GM21515 (cell line): ENCODE results near the gene SRPRB.

ENCODE experiments used
- ATAC-seq: cut with Tn5 transposase; IDR thresholded peaks from one replicate; pipeline ENCODE4 v1.9.1; 2021; ENCODE audit not compliant: unreplicated experiment

The SRPRB gene, protein sequence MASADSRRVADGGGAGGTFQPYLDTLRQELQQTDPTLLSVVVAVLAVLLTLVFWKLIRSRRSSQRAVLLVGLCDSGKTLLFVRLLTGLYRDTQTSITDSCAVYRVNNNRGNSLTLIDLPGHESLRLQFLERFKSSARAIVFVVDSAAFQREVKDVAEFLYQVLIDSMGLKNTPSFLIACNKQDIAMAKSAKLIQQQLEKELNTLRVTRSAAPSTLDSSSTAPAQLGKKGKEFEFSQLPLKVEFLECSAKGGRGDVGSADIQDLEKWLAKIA

DNA sequence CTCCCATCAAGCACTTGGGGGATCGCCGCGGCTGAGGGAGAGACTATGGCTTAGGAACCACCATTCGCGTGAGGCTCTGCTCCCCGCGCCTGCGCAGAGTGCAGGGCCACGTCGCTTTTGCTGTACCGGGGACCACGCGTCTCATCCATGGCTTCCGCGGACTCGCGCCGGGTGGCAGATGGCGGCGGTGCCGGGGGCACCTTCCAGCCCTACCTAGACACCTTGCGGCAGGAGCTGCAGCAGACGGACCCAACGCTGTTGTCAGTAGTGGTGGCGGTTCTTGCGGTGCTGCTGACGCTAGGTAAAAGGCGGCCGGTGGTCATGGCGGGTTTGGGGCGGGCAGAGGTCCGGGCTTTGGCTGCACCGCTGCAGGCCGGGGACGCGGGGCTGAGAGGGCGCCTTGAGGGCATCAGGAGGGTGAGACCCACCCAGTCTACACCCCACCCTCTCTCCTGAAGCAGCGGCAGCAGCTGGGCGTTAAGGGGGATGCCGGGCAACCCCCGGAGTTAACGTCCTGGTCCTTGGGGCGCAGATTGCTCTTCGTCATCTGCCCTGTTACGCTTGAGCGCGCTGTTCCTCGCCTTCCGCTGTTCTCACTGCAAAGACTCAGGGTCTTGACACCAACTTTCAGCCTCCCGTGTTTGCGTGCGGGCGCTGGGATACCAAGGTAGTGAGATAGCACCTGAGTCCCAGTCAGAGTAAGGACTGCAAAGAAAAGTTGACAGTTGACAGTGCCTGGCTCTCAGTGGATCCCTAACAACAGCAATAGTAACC, at the start of gene SRPRB:
Gene SRPRB (plus strand): TSS at position 114 of the 774 bp plus-strand sequence. CDS start 34 bp downstream, at position 148.
- peak; percentile 98 for ATAC-seq

DNA sequence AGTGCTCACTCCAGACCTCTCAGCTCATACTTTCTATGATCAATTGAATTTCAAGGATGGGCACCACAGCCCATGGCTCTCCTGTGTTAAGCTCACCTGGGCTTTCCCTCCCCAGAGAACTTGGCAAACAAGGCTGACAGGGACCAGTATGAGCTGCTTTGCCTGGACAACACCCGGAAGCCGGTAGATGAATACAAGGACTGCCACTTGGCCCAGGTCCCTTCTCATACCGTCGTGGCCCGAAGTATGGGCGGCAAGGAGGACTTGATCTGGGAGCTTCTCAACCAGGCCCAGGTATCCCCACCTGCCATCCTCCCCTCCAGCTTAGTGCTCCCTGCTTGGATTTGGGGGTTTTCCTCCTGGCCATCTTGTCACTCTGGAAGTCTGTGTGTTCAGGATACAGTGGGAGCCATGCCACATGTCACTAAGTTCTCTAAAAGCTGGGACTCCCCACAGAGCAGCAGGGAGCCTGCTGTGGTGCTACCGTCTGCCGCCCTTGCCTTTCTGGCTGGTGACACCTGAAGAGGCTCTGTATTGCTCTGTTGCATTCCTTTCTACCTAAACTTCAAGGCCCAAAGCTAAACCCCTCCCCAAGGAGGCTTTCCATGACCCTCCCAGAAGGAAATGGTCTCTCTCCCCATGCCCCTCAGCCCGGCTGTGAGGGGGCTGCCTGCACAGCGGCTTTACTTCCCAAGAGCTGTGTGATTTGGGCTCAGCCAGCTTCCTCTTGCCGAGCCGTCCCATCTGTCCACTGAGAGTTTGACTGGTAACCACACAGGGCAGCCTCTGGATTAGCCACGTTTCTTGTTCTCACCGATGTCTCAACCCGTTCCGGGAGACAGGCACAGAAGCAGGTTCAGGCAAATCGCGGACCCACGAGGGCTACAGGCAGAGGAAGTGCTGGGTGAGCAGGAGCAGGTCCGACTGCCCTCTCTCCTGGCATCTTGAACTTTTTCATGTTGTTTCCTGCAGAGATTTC, 48.6 kb upstream of the SRPRB start:
- ATAC-seq = no peak

DNA sequence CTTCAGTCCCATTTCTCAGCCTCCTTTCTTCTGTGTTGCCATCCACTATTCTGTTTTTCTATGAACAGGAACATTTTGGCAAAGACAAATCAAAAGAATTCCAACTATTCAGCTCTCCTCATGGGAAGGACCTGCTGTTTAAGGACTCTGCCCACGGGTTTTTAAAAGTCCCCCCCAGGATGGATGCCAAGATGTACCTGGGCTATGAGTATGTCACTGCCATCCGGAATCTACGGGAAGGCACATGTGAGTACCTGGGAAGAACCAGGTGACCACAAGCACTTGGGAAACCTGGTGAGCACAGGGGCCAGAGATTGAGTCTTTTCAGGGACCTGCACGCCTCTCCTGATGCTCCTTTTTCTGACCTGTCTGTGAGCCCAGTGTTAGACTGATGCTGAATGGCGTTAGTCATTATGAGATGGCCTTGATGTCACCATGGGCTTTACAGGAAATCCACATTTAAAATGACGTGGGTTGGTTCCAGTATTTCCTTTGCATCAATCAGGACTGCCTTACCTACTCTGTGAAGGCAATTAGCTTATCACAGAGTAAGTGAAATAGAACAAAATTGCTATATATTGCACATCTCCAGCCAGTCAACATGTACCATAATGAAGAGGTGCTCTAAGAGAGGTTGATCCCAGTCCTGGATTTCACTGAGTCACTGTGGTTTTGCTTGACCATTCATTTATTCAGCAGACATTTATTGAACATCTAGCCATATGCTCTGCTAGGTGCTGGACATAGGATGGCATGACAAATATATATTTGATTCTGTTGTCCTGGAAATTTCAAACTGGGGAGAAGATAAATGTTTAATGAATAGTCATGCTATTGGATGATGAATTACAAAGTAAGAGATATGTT, 47.7 kb upstream of the SRPRB start:
- no peak for ATAC-seq

DNA sequence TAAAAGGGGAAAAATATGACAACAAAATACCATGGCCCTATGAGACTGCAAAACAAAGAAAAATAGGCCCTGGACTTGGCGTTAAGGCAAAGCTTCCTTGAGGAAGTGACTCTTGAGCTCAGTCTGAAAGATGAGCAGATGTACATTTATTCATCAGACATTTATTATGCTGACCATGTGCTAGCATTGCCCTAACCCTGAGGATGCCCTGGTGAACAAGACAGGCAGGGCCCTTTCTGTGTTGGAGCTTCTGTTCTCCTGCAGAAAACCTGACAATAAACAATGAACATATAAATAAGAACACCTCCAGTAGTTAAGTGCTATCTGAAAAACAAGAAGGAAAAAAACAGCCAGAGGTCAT, 47.1 kb upstream of the SRPRB start:
- no peak for ATAC-seq

DNA sequence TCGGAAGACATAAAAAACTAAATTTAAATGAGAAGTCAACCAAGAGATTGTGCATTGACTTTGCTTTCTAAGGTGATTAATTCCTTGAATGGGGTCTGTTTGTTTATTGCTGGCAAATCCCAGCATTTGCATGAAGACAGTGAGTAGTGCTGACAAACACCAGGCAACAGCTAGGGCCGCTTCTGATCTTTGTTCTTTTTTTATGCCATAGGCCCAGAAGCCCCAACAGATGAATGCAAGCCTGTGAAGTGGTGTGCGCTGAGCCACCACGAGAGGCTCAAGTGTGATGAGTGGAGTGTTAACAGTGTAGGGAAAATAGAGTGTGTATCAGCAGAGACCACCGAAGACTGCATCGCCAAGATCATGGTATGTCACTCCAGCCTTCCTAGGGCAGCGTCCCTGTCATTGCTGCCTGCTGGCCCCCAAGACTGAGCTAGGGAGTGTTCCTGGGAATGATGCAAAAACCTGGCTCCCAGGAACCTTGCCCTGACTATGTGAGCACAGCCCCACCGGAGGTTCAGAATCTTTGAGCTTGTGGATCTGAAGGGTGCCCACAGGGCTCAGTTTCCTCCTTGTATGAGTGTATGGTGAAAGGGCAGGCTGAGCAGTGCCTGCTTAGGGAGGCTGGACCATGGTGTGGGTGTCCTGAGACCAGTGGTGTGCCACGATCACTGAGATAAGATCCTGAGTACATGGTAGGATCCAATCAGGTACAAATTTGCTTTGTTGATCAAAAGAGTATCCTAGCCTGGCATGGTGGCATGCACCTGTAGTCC, 46.5 kb upstream of the SRPRB start:
- no peak for ATAC-seq

DNA sequence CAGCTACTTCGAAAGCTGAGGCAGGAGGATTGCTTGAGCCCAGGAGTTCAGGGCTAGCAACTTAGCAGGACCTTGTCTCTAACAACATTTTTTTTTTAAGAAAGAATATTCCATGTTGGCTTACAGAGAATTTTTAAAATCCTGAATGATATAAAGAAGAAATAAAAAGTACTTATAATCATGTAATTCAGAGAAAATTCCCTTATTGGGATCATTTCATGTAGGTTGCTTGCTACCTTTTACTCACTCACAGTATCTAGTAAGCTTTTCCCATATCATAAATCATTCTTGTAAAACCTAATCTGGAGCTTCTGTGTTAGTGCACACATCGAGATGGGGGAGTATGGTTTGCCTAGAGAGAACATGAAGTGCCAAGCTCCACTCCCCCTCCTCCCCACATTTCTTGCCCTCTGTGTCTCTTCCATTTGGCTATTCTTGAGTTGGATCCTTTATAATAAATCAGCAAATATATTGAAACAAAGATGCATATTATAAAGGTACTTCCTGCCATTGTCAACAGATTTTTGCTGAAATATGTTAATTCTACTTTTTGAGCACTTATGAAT, 45.8 kb upstream of the SRPRB start:
- no peak for ATAC-seq

DNA sequence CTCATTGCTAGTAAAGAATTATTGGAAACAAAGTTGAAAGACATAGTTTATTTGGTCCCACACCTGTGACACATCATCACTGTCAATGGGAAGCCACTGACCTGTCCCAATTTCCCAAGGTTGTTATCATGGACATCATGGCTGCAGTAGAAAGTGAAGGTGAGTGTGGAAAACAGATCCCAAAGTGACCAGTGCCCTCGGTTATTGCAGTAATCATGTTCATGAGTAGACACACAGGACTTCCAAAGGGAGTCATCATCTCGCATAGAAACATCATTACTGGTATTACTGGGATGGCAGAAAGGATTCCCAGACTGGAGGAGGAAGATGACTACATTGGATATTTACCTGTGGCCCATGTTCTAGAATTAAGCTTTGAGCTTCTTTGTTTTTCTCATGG, 44.7 kb upstream of the SRPRB start:
- no peak for ATAC-seq

DNA sequence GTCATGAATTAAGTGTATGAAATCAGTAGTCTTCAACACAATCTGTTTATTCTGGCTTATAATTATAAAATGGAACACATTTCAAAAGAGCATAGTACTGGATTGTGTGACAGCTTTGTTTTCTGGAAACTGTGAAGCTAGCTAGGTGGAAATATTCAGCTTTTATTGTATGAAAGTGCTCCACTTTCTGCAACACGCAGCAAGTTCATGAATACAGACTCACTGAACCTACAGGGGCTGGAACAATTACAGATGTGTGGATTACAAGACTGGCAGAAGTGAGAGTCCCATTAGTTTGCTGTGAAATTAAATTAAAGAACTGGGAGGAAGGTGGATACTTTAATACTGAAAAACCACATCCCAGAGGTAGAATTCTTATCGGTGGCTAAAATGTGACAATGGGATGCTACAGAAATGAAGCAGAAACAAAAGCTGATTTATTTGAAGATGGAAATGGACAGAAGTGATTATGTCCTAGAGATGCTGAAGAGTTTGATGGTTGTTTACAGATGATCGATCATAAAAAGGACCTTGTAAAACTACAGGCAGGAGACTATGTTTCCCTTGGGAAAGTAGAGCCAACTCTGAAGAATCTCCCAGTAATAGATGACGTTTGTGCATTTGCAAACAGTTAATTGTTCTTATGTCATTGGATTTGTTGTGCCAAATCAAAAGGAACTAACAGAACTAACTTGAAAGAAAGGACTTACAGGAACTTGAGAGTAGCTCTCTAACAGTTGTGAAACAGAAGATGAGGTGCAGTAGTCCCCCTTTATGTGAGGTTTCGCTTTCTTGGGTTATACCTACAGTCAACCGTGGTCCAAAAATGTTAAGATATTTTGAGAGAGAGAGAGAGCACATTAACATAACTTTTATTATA, 43.8 kb upstream of the SRPRB start:
- ATAC-seq = no peak

DNA sequence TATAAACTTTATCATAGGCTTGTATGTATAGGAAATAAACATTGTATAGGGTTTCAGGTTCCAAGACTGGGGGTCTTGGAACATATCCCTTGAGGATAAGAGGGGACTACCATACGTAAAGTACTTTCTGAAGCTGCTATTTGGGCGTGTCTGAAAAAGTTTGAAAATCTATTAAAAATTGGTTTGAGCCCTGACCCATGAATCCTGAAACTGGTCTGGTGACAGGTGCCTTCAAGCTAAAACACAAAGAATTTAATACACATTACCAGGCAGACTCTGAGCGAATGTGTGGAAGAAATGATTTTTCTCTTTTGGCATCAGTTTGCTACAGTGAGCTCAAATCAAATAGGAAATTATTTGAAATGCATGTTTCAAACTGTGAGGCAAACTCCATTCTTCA, 43.1 kb upstream of the SRPRB start:
- no peak for ATAC-seq

DNA sequence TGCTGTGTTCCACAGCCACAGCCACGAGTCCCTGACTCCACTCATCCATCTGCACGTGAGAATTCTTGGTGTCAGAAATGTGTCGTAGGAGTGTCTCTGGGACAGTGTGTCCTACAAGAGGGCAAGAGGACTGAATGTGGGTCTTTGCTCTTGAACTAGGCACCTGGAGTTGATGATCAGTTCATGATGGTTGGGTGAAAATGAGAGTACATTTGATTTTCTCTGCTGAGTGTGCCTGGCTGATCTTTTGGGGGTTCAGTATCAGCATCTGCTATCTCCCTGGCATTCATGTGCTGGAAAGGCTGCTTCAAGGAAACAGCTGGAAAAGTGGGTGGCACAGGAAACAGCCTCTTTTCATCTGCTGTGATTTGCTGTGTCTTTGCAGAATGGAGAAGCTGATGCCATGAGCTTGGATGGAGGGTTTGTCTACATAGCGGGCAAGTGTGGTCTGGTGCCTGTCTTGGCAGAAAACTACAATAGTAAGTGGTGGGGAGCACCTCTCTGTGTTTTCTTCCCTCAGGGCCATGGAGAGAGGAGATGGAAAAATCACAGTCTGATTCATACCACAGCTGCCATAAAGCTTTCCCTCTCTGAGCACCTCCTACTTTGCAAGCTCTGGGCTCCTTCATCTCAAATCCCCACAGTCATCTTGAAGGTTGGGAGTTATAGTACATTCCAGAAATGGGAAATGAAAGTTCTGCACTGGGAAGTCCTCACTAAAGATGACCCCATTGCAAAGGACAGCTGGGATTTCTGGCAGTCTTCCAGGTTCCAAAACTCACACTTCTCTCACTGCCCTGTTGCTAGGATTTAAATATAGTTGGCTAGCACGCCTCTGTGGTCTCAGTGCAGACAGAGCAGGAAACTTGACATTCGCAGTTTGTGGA, 41.6 kb upstream of the SRPRB start:
- ATAC-seq = no peak

DNA sequence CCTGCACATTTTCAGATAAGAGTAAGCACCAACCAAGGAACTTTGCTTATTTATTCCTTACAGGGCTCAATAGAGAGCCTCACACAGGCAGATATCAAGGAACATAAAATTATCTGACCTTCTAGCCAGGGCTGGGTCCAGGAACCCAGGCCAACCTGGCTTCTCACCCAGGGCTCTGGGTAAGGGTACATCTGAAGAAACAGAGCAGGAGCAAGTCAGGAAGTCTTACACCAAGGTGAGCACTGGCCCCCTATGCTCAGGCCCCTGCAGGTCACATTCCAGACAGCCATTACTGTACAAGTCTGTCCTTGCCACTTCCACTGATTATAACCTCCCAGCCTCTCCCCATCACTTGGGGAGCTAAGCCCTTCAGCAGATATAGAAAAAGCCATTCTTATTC, 40.4 kb upstream of the SRPRB start:
- ATAC-seq = no peak

DNA sequence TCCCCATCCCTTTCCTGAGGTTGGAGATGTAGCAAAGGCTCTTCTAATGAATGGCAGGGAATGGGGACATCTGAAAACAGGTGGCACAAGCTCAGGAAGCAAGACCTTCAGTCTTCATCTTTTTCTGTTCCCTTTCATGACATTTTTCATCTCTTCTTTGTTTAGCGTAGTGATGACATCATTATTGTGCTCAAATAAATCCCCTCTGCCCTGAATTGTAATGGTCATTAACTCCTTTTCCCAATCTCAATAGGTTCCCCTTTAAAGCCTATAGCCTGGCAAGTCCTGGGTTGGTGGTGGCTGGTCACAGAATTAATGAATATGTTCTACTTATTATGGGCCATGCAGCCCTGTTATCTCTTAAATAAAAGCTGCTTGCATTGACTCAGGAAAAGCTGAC, 38.0 kb upstream of the SRPRB start:
- ATAC-seq = no peak

DNA sequence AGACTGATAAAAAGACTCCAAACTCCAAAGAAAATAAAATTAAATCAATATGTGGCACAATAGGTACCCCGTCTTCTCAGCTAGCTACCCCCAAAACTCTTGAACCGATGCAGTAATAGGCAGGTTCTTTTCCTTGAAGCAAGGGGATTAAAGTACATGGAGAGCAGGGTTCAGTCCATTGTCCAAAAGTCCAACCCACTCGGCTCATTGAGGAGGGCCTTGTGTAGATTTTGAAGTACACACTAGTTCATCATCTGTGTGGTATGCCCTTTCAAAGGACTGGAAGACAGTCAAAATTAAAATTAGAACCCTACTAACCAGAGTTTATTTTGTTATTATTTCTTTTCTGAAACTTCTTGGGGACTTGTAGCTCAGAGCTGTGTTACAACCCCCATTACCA, 36.1 kb upstream of the SRPRB start:
- no peak for ATAC-seq

DNA sequence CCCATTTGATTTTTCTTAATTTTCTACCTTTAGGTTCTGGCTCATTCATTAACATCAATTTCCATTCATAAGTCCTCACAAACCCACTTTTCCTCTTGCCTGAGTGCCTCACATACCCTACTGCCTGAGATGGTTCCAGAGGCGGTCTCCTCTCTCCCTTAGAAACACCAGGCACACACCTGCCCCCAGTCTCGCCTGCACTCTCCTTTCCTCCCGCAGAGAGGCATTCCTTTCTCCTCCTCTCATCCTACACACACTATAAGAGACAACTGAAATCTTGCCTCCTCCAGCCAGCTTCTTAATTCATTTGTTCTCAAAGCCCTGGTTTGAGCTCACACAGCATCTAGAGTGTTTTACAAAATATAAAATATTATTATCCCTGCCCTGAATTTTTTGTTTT, 31.9 kb upstream of the SRPRB start:
- no peak for ATAC-seq

DNA sequence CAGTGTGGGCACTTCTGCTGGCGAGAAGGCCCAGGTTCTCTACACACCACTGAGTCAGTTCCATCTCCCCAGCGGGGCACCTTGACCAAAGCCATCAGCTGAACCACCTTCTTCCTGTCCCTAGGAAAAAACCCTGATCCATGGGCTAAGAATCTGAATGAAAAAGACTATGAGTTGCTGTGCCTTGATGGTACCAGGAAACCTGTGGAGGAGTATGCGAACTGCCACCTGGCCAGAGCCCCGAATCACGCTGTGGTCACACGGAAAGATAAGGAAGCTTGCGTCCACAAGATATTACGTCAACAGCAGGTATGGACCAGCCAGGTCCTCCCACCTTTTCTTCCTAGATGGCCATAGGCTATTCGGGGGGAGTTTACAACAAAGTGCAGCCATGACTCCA, 30.3 kb upstream of the SRPRB start:
- ATAC-seq = no peak

DNA sequence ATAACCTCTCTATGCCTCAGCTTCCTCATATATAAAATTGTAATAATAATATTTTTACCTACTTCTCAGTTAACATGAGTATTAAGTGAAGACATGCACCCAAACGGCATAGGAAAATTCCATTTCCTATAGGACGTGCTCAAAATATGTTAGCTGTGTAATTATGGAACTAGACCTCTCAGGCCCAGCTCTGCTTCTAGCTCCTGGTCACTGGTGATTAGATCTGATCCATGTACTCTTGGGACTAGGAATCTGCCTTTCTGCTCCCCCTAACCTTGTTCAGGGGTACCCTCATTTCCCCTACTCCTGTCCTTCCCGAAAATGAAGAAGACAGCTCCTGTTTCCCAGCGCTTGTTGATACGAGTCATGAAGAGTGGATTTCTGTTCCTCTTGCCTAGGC, 29.8 kb upstream of the SRPRB start:
- no peak for ATAC-seq

DNA sequence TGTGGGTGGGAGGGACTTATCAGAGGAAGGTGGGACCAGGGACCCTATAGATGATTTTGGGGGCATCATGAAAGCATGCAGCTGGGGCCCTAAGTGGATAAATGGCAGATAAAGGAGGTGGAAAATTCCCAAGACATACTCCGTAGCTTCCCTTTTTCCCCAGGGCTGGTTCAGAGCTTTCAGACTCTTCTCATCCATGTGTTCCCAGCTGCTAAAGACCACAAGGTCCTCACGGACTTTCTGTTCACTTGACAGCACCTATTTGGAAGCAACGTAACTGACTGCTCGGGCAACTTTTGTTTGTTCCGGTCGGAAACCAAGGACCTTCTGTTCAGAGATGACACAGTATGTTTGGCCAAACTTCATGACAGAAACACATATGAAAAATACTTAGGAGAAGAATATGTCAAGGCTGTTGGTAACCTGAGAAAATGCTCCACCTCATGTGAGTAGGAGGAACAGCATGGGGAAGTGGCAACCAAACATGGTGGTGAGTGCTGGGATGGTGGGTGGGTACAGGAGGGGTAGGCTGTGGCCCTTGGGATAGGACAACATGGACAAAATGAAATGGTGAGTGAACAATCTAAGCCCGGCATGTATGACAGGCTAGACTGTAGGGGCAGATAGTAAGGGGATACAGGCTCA, 28.7 kb upstream of the SRPRB start:
- ATAC-seq = no peak
